WI38 (cell line): ENCODE measurements around the gene MAGEA3.
"Not testable (repeated sequence)": the region's sequence is repeated elsewhere in the genome, so short reads cannot be mapped to it uniquely, and the experiment has no call there.

Source experiments
- H3K4me3 ChIP-seq: 2 replicates; pipeline ENCODE4 v1.5.1; 2011; ENCODE audit warnings: low read depth, mild to moderate bottlenecking, control low read depth, low read length
- TF ChIP-seq, protein P1 (sequence below): IDR thresholded peaks from 2 replicates; pipeline ENCODE4 v1.5.1; 2012; ENCODE audit warnings: low read depth, mild to moderate bottlenecking, control low read depth, low read length

The MAGEA3 gene

DNA sequence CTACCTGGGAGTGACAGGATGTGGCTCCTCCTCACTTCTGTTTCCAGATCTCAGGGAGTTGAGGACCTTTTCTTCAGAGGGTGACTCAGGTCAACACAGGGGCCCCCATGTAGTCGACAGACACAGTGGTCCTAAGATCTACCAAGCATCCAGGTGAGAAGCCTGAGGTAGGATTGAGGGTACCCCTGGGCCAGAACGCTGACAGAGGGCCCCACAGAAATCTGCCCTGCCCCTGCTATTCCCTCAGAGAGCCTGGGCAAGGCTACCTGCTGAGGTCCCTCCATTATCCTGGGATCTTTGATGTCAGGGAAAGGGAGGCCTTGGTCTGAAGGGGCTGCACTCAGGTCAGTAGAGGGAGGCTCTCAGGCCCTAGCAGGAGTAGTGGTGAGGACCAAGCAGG, 36.5 kb downstream of the MAGEA3 start:
- TF ChIP-seq, protein P1, sequence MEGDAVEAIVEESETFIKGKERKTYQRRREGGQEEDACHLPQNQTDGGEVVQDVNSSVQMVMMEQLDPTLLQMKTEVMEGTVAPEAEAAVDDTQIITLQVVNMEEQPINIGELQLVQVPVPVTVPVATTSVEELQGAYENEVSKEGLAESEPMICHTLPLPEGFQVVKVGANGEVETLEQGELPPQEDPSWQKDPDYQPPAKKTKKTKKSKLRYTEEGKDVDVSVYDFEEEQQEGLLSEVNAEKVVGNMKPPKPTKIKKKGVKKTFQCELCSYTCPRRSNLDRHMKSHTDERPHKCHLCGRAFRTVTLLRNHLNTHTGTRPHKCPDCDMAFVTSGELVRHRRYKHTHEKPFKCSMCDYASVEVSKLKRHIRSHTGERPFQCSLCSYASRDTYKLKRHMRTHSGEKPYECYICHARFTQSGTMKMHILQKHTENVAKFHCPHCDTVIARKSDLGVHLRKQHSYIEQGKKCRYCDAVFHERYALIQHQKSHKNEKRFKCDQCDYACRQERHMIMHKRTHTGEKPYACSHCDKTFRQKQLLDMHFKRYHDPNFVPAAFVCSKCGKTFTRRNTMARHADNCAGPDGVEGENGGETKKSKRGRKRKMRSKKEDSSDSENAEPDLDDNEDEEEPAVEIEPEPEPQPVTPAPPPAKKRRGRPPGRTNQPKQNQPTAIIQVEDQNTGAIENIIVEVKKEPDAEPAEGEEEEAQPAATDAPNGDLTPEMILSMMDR, result no peak
- no peak overlapping the region for H3K4me3 ChIP-seq

DNA sequence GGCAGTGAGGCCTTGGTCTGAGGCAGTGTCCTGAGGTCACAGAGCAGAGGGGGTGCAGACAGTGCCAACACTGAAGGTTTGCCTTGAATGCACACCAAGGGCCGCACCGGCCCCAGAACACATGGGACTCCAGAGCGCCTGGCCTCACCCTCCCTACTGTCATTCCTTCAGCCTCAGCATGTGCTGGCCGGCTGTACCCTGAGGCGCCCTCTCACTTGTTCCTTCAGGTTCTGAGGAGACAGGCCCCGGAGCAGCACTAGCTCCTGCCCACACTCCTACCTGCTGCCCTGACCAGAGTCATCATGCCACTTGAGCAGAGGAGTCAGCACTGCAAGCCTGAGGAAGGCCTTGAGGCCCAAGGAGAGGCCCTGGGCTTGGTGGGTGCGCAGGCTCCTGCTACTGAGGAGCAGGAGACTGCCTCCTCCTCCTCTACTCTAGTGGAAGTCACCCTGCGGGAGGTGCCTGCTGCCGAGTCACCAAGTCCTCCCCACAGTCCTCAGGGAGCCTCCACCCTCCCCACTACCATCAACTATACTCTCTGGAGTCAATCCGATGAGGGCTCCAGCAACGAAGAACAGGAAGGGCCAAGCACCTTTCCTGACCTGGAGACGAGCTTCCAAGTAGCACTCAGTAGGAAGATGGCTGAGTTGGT, 37.4 kb downstream of the MAGEA3 start:
- no peak overlapping the region for H3K4me3 ChIP-seq
- TF ChIP-seq, protein P1, result no peak

DNA sequence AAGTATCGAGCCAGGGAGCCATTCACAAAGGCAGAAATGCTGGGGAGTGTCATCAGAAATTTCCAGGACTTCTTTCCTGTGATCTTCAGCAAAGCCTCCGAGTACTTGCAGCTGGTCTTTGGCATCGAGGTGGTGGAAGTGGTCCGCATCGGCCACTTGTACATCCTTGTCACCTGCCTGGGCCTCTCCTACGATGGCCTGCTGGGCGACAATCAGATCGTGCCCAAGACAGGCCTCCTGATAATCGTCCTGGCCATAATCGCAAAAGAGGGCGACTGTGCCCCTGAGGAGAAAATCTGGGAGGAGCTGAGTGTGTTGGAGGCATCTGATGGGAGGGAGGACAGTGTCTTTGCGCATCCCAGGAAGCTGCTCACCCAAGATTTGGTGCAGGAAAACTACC, 37.9 kb downstream of the MAGEA3 start:
- H3K4me3 ChIP-seq, result not testable (repeated sequence)

DNA sequence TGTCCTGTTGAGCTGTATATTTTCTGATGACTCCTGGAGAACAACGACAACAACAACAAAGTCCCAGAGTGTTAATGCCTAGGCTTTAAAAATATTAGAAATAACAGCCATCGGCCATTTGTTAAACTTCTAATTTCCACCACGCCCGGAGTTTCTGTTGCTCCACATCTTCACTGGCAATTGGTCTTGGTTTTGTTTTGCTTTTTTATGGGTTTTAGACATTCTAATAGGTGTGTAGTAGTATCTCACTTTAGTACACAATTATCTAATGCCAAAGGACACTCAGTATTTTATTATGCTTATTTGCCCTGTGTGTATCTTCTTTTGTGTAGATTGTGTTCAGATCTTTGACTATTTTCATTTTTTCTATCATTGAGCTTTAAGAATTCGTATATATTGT, 40.0 kb downstream of the MAGEA3 start:
- no peak overlapping the region for H3K4me3 ChIP-seq
- TF ChIP-seq, protein P1, result no peak
